Activated naive CD4-positive, alpha-beta T cell (primary cell): ENCODE data around the gene ENKUR.
"Not testable (repeated sequence)": the region's sequence is repeated elsewhere in the genome, so short reads cannot be mapped to it uniquely, and the experiment has no call there.

Source experiments
- DNase-seq, 4 experiments: peaks; one replicate each; lab custom pipeline; 2025; lab: John Stamatoyannopoulos, UW

Gene ENKUR

GRCh38 chr10:24973163-24973562 is 42.8 kb downstream of the ENKUR start:
- no peak for DNase-seq

- DNase-seq: no peak
Observed at GRCh38 chr10:24971374-24971773, 44.6 kb downstream of the ENKUR start.

- DNase-seq: no peak
Observed at GRCh38 chr10:24969841-24970281, 46.1 kb downstream of the ENKUR start.

GRCh38 chr10:24968951-24969350 is 47.0 kb downstream of the ENKUR start:
- DNase-seq: not testable (repeated sequence)

- DNase-seq: no peak
Observed at GRCh38 chr10:24968349-24968748, 47.6 kb downstream of the ENKUR start.

GRCh38 chr10:24966962-24967481 is 48.9 kb downstream of the ENKUR start:
- no peak for DNase-seq

- DNase-seq: no peak
Observed at GRCh38 chr10:24965051-24965450, 50.9 kb downstream of the ENKUR start.

GRCh38 chr10:24963521-24964041 is 52.4 kb downstream of the ENKUR start:
- no peak for DNase-seq

- DNase-seq: no peak
Observed at GRCh38 chr10:24962995-24963394, 53.0 kb downstream of the ENKUR start.

GRCh38 chr10:24961582-24961981 is 54.4 kb downstream of the ENKUR start:
- no peak for DNase-seq

- DNase-seq: no peak
Observed at GRCh38 chr10:24959382-24959730, 56.6 kb downstream of the ENKUR start.

- no peak for DNase-seq
Observed at GRCh38 chr10:24958721-24959381, 57.1 kb downstream of the ENKUR start.

- no peak for DNase-seq
Observed at GRCh38 chr10:24958091-24958720, 57.8 kb downstream of the ENKUR start.

- not testable (repeated sequence) for DNase-seq
Observed at GRCh38 chr10:24957624-24958051, 58.3 kb downstream of the ENKUR start.

- no peak for DNase-seq
Observed at GRCh38 chr10:24953675-24954074, 62.3 kb downstream of the ENKUR start.

GRCh38 chr10:24952707-24953645 is 63.0 kb downstream of the ENKUR start:
- peak in 3 of 4 experiments; percentile 8 to 51 (median 40) for DNase-seq

GRCh38 chr10:24952143-24952706 is 63.7 kb downstream of the ENKUR start, which contains the start of gene PRTFDC1:
PRTFDC1 (minus strand) TSS chr10:24952606; CDS start chr10:24952575, 31 bp downstream.
- DNase-seq: peak in 1 of 4 experiments; percentile 29

- DNase-seq: no peak
Observed at GRCh38 chr10:24951201-24952142, 64.5 kb downstream of the ENKUR start.

- no peak for DNase-seq
Observed at GRCh38 chr10:24950439-24950838, 65.5 kb downstream of the ENKUR start.

GRCh38 chr10:24949616-24950015 is 66.3 kb downstream of the ENKUR start:
- DNase-seq: no peak
